Parathyroid adenoma (tissue), 2 donors: ENCODE data around the gene COTL1.
"Not testable (repeated sequence)": the region's sequence is repeated elsewhere in the genome, so short reads cannot be mapped to it uniquely, and the experiment has no call there.

Source experiments
- H2AFZ ChIP-seq: fragments of 300-600 bp; sonication (generic); one replicate; pipeline ENCODE4 v1.7.0; 2017; ENCODE audit warnings: antibody characterized with exemption, mild to moderate bottlenecking
- H3K27ac ChIP-seq: fragments of 300-600 bp; sonication (generic); one replicate; pipeline ENCODE4 v1.7.0; 2017
- H3K27me3 ChIP-seq: fragments of 300-600 bp; sonication (generic); one replicate; pipeline ENCODE4 v1.7.0; 2017; ENCODE audit warnings: low read length; ENCODE audit not compliant: control insufficient read depth, insufficient read depth
- H3K36me3 ChIP-seq: fragments of 300-600 bp; sonication (generic); one replicate; pipeline ENCODE4 v1.7.0; 2017; ENCODE audit warnings: low read length; ENCODE audit not compliant: control insufficient read depth, insufficient read depth
- H3K4me1 ChIP-seq: fragments of 300-600 bp; sonication (generic); one replicate; pipeline ENCODE4 v1.7.0; 2017; ENCODE audit warnings: control low read depth
- H3K4me2 ChIP-seq: fragments of 300-600 bp; sonication (generic); one replicate; pipeline ENCODE4 v1.7.0; 2017; ENCODE audit warnings: low read length
- H3K4me3 ChIP-seq: fragments of 300-600 bp; sonication (generic); one replicate; pipeline ENCODE4 v1.7.0; 2017; ENCODE audit warnings: low read depth, low read length
- H3K79me2 ChIP-seq: fragments of 300-600 bp; sonication (generic); one replicate; pipeline ENCODE4 v1.7.0; 2017; ENCODE audit warnings: control low read depth
- H3K9ac ChIP-seq: fragments of 300-600 bp; sonication (generic); one replicate; pipeline ENCODE4 v1.7.0; 2017; ENCODE audit warnings: mild to moderate bottlenecking
- H3K9me3 ChIP-seq: fragments of 300-600 bp; sonication (generic); one replicate; pipeline ENCODE4 v1.7.0; 2017; ENCODE audit warnings: low read length; ENCODE audit not compliant: control insufficient read depth
- CTCF ChIP-seq: fragments of 300-600 bp; sonication (generic); IDR thresholded peaks from one replicate; pipeline ENCODE4 v1.7.0; 2017; ENCODE audit warnings: antibody characterized with exemption, mild to moderate bottlenecking
- donor health status: primary hyperparathyroidism.

Gene COTL1

GRCh38 chr16:84519855-84520254 lies 98.0 kb downstream of the COTL1 start:
- H3K27me3 ChIP-seq: no peaks in the 10 kb centered on the region
- no peaks in the 10 kb centered on the region for H3K9me3 ChIP-seq
- H3K4me3 ChIP-seq: no peak overlapping the region
- no peak overlapping the region for H3K27ac ChIP-seq
- no peak overlapping the region for H3K4me2 ChIP-seq
- no peak overlapping the region for H3K9ac ChIP-seq
- H2AFZ ChIP-seq: no peak overlapping the region
- H3K79me2 ChIP-seq: no peaks in the 10 kb centered on the region
- H3K36me3 ChIP-seq: no peaks in the 10 kb centered on the region
- no peak for TF ChIP-seq CTCF
- H3K4me1 ChIP-seq: no peaks in the 10 kb centered on the region

DNA sequence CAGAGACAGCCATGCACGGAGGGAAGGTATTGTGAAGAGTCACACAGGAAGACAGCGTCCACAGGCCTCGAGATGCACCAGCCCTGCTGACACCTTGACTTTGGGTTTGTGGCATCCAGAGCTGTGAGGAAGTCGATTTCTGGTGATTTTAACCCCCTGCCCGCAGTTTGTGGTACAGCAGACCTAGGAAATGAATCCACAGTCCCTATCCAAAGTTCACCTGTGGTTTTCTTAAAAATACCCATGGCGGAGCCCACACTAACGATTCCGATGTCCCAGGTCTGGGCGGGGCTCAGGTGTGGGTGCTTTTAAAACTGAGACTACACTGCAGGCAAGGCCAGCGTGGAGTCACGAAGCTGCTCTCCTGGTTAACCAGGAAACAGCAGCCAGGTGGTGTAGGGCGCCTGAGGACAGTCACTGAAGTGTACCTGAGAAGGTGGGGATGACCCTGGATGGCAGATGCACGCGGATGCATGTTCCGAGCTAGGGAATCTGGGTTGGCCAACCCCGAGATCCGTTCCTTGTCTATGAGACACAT lies 99.0 kb downstream of the COTL1 start:
- Histone ChIP-seq H3K4me1 (no peaks in the 10 kb centered on the region), H3K9ac (no peak overlapping the region), H3K79me2 (no peaks in the 10 kb centered on the region), H3K9me3 (no peaks in the 10 kb centered on the region), H3K4me2 (no peak overlapping the region), H3K36me3 (no peaks in the 10 kb centered on the region), H2AFZ (no peak overlapping the region), H3K27ac (no peak overlapping the region), H3K27me3 (no peaks in the 10 kb centered on the region), H3K4me3 (no peak overlapping the region)
- TF ChIP-seq CTCF: no peak

- H3K9me3 ChIP-seq, H3K27ac ChIP-seq, H3K9ac ChIP-seq, H3K4me3 ChIP-seq, H3K4me2 ChIP-seq, H2AFZ ChIP-seq, H3K4me1 ChIP-seq, H3K36me3 ChIP-seq, H3K27me3 ChIP-seq, H3K79me2 ChIP-seq: not testable (repeated sequence)
Measured at GRCh38 chr16:84518220-84518619, 99.7 kb downstream of the COTL1 start.

DNA sequence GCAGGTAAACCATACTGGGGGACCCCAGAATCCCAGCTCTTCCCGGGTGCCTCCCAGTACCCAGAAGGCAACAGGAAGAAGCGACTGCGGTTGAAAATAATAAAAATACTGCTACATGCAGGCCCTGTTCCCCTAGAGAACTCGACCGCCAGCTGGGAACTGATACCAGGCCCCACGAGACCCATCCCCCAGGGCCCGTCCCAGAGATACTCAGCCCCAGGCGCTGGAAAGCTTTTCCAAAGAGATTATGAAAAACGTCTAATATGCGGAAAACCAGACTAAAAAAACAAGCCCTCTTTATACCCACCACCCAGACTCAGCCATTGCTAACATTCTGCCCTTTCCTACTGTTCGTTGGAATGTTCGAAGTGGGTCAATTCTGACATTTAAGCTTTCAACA lies 100.5 kb downstream of the COTL1 start:
- H3K9me3 ChIP-seq: no peaks in the 10 kb centered on the region
- no peaks in the 10 kb centered on the region for H3K36me3 ChIP-seq
- H3K4me3 ChIP-seq: no peak overlapping the region
- no peak overlapping the region for H3K9ac ChIP-seq
- H3K4me2 ChIP-seq: no peak overlapping the region
- no peaks in the 10 kb centered on the region for H3K27me3 ChIP-seq
- H2AFZ ChIP-seq: no peak overlapping the region
- H3K79me2 ChIP-seq: no peaks in the 10 kb centered on the region
- no peak for TF ChIP-seq CTCF
- H3K4me1 ChIP-seq: no peaks in the 10 kb centered on the region
- no peak overlapping the region for H3K27ac ChIP-seq
